Epidermal melanocyte (primary cell): ENCODE data around the gene TOMM20.
"Not testable (repeated sequence)": the region's sequence is repeated elsewhere in the genome, so short reads cannot be mapped to it uniquely, and the experiment has no call there.

ENCODE experiments used
- DNase-seq: peaks from one replicate; pipeline ENCODE4 v3.0.0; 2011; ENCODE audit warnings: low spot score; ENCODE audit not compliant: insufficient read length

The TOMM20 gene

GRCh38 chr1:235079443-235080296, 49.0 kb downstream of the TOMM20 start:
- no peak for DNase-seq

- no peak for DNase-seq
These were observed 49.9 kb downstream of the TOMM20 start for GRCh38 chr1:235078480-235079381.

DNA sequence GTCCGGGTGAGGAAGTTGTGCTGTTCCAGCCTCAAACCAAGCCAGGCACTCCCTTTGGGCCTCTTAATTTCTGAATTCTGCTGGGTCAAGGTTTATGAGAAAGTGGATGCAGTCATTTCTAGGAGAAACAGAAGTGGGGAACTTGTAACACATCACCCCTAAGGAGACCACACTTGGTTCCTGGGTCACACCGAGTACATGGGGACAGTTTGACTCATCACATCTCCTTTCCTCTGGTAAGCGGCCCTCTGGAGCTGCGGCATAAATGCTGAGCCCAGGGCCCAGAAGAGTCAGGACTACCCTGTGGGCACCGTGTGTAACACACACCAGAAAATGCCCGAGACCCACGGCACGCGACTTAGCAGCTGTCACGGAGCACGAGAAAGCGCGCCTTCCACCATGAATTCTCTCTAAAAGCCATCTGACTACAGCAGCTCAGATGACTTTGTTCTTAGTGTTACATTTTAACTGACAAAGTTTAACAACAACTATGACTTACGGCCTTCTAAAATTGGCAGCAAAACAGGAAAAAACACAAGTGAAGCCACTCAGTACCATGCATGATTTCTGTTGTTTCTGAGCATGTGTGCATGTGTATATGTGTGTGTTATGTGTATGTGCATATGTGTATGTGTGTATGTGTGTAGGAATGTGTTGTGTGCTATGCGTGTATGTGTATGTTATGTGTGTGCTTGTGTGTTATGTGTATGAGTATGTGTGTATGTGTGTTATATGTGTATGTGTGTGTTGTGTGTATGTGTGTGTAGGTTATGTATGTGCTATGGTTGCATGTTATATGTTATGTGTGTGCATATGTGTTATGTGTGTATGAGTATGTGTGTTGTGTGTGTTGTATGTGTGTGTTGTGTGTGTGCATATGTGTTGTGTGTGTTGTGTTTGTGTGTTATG, 50.8 kb downstream of the TOMM20 start:
- no peak for DNase-seq

DNA sequence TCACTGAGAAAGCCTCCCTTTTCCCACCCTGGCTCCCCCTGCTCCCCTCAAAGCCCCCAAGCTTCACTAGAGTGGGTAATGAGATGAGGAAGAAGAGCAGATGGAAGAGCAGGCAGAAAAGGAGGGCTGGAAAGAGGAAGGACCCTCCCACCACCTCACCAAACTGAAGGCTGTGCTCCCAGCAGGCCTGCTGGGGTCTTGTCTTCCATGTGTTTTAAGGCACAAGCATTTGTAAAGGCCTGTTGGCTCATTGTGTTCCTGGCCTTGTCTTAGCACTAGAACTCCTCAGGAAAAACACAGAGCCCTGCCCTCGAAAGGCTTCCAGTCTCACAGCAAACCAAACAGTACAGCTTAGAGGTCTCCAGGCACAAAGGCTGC, 51.5 kb downstream of the TOMM20 start:
- DNase-seq = no peak

DNA sequence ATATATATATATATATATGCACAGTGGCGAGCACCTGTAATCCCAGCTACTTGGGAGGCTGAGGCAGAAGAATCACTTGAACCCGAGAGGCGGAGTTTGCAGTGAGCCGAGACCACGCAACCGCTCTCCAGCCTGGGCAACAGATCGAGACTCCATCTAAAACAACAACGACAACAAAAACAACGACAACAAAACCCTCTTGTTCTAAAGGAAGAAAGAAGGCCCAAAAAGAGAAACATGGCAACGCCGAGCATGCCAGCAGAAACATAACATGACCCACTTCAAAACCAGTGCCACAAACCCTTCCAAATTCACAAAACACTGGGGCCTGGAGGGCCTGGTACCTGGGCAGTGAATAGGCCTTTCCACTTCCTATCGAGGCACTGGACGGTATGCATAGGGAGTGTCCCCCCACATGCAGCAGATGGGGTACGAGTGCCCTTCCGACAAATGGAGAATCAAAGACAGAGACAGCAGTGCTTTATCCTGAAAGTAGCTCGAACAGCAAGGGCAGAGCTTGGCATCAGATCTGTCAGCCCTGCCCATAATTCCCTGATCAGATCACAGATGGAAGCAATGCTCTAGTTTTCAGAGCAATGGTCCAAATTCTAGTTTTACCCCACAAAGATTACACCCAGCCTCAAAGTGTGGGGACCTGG, 52.0 kb downstream of the TOMM20 start:
- no peak for DNase-seq

GRCh38 chr1:235075777-235076308, 52.8 kb downstream of the TOMM20 start:
- no peak for DNase-seq

DNA sequence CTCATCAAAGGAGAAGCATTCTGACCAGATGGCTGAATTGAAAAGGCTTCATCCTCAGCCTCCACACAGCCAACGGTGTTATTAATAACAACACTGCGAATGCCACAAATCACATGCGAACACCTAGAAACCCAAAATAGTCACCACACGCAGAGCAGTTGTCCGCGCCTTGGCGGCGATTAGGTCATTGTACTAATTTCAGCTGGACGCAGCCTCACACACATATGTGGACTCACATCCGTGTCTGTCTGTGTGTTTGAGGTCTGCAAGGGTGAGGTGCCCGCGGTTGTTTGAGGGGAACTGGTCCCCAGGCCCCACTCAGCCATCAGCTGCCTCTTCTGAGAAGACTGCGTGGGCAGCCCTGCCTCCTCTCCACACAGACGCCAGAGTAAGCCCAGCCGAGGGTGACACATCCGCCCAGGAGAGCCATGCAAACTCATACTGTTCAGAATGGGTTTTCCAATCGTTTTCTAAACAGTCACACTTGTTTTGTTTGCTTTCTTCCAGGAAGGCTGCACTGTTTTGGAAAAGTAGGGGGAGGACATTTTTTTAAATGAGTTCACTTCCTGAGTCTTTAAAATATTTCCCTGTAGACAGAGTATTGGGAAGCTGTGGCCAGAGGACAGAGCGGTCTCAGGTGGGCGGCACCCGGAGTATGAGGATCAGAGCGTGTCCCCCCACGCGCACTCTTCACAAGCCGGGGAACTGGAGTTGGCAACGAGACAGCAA, 53.4 kb downstream of the TOMM20 start:
- DNase-seq = no peak

- DNase-seq = no peak
These were observed 54.1 kb downstream of the TOMM20 start for GRCh38 chr1:235074523-235075047.

DNA sequence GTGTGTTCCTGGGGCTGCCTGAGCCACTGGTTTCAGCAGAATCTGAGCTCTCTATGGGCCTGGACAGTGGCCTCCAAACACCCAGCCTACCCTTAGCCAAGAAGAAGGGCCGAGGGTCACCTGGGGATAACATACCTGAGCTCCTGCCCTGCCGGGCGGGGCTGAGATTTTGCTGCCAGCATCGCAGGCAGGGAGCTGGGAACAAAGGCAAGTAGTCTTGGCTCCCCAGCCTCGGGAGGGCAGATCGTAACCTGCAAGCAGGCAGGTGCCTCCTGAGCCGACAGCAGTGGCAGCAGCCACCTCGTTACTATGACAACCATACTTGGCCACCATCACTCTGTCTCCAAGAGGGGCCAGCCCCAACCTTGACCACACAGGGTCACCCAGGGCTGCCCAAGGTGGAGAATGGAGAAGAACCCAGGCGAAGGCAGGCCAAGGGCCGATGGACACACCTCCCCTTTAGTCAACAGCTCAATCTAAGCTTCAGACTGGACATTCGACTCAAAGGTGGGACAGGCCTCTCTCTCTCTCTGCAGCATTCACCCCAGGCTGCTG, 54.6 kb downstream of the TOMM20 start:
- no peak for DNase-seq

GRCh38 chr1:235073331-235073967, 55.2 kb downstream of the TOMM20 start:
- no peak for DNase-seq

DNA sequence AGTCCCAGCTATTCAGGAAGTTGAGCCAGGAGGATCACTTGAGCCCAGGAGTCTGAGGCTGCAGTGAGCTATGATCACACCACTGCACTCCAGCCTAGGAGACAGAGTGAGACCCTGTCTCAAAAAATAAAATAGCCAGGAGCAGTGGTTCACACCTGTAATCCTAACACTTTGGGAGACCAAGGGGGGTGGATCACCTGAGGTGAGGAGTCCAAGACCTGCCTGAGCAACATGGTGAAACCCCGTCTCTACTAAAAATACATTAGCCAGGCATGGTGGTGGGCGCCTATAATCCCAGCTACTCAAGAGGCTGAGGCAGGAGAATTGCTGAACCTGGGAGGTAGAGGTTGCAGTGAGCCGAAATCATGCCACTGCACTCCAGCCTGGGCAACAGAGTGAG, 56.1 kb downstream of the TOMM20 start:
- DNase-seq = not testable (repeated sequence)

- DNase-seq = no peak
These were observed 56.5 kb downstream of the TOMM20 start for GRCh38 chr1:235072096-235072495.

DNA sequence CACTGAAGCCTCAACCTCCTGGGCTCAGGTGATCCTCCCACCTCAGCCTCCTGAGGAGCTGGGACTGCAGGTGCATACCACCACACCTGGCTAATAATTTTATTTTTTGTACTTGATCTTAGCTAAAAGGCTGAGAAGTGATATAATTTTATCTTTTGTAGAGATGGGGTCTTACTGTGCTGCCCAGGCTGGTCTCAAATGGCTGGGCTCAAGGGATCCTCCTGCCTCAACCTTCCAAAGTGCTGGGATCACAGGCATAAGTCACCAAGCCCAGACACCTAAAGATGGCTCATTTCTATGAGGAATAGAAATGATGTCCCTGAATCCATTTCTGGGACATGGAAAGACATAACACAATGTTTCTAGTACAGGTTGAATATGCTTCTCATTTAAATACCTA, 57.8 kb downstream of the TOMM20 start:
- DNase-seq = no peak

DNA sequence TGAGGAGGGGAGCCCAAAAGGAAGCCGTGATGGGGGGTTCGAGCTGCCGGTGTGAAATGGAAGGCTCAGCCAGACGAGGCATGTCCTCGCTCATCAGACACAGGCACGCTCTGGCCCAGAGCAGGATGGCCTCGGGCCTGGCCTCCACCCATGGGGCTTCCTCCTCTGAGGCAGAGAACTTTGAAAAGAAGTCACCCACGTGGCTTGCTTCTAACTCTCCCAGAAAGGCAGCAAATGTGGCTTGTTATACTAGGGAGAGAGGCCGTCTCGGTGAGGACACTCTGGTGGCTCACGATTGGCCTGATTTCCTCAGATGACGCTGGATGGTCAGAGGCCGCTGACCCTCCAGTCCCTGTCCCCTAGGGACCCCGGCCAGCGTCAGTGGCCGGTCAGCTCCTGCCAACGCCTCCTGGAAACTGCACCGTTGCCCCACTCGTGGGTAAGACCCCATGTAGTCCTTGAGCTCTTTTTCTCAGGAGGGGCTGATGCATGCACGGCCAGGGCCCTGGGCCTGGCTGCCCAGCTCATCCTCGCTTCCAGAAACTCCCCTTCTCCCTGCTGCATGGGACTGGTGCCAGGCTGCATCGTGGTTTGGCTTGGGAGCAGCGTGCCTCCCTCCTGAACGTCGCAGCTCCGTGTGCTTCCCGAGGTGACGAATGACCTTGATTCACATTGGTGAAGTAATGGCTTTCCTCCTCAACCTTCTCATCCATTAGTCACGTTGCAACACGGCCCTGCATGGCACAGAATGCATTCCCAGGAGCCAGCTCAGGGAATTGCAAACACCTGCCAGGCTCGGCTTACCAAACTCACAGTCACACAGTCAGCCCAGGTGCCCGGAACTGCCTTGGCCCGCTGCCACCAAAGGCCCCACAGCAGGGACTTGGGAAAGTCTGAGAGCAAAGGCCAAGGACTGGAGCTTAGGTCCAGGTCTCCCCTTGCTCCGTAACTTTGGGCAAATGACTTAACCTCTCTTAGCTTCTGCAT, 58.8 kb downstream of the TOMM20 start:
- DNase-seq = no peak

- DNase-seq = no peak
These were observed 59.5 kb downstream of the TOMM20 start for GRCh38 chr1:235069176-235069575.

DNA sequence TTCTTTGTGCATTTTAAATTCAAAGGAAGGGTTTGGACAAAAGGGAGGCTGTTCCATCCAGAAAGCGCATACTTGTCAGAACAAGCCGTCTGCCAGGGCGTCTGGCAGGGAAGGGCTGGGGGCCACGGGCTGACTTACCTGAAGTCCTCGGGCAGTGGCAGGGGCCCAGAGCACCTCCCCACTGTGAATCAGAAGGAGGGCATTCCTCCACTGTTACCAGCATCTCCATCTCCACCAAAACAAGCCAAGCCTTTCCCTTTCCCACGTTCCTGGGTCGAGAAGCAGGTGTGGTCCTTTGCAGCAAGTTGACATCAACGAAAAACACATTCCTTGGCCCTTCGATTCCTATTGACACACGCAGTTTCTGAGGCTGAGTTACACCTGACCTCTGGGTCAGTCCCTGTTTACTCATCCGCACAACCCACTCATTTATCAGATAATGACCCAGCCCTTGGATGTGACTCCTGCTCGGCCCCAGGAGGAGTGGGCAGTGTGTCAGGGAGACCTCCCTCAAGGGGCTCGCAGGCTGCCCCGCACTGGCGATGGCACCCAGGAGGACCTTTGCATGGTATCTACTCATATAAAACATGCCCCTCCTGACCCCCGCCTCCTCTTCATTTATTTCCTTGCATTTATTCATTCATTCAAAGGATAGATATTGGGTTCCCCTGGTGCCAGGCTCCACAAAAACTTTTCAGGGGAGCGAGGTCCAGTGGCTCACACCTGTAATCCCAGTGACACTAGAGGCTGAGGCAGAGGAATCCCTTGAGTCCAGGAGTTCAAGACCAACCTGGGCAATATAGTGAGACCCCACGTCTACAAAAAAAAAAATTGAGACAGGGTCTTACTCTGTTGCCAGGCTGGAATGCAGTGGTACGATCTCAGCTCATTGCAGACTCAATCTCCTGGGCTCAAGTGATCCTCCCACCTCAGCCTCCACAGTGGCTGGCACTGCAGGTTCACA, 60.2 kb downstream of the TOMM20 start:
- DNase-seq = no peak
